Activated naive CD4-positive, alpha-beta T cell treated with anti-CD3 and anti-CD28 coated beads, Interleukin-2, amount 50 U/mL, for 24 hours (primary cell): ENCODE measurements around the gene PTPRJ.

Experiments used
- H3K27ac Mint-ChIP-seq: one replicate; pipeline ENCODE4 v1.8.0; 2021; ENCODE audit warnings: mild to moderate bottlenecking, mixed read lengths
- H3K27me3 Mint-ChIP-seq: one replicate; pipeline ENCODE4 v1.8.0; 2021; ENCODE audit warnings: mixed read lengths
- H3K36me3 Mint-ChIP-seq: one replicate; pipeline ENCODE4 v1.8.0; 2021; ENCODE audit warnings: mixed read lengths
- H3K4me1 Mint-ChIP-seq: one replicate; pipeline ENCODE4 v1.8.0; 2021; ENCODE audit warnings: mixed read lengths
- H3K4me3 Mint-ChIP-seq: one replicate; pipeline ENCODE4 v1.8.0; 2021; ENCODE audit warnings: mild to moderate bottlenecking, mixed read lengths
- H3K9me3 Mint-ChIP-seq: one replicate; pipeline ENCODE4 v1.8.0; 2021; ENCODE audit warnings: mixed read lengths

PTPRJ gene

GRCh38 chr11:47983464-47984397, 3.4 kb downstream of the PTPRJ start:
- Mint-ChIP-seq H3K27ac (peak overlapping the region; percentile 94), H3K27me3 (no peaks in the 10 kb centered on the region), H3K4me1 (peaks cover 60% of the 10 kb centered on the region), H3K4me3 (peak overlapping the region; percentile 81), H3K9me3 (no peaks in the 10 kb centered on the region), H3K36me3 (no peaks in the 10 kb centered on the region)

GRCh38 chr11:47986219-47986618, 5.9 kb downstream of the PTPRJ start:
- Mint-ChIP-seq H3K4me1 (peaks cover 70% of the 10 kb centered on the region), H3K27ac (peak overlapping the region; percentile 79)

GRCh38 chr11:47986742-47987141, 6.4 kb downstream of the PTPRJ start:
- H3K9me3 Mint-ChIP-seq, result no peaks in the 10 kb centered on the region
- H3K27me3 Mint-ChIP-seq, result no peaks in the 10 kb centered on the region
- no peak overlapping the region for H3K4me3 Mint-ChIP-seq
- peaks cover 72% of the 10 kb centered on the region for H3K4me1 Mint-ChIP-seq
- no peak overlapping the region for H3K27ac Mint-ChIP-seq
- no peaks in the 10 kb centered on the region for H3K36me3 Mint-ChIP-seq

More at GRCh38 chr11:47986219-47986618, 5.9 kb downstream of the PTPRJ start:
- H3K27me3 Mint-ChIP-seq, result no peaks in the 10 kb centered on the region
- H3K36me3 Mint-ChIP-seq, result no peaks in the 10 kb centered on the region
- H3K4me3 Mint-ChIP-seq, result no peak overlapping the region
- no peaks in the 10 kb centered on the region for H3K9me3 Mint-ChIP-seq

GRCh38 chr11:47987310-47987709, 7.0 kb downstream of the PTPRJ start:
- no peaks in the 10 kb centered on the region for H3K27me3 Mint-ChIP-seq
- peaks cover 75% of the 10 kb centered on the region for H3K4me1 Mint-ChIP-seq
- no peaks in the 10 kb centered on the region for H3K9me3 Mint-ChIP-seq
- H3K4me3 Mint-ChIP-seq, result no peak overlapping the region
- H3K36me3 Mint-ChIP-seq, result no peaks in the 10 kb centered on the region
- peak overlapping the region; percentile 76 for H3K27ac Mint-ChIP-seq

GRCh38 chr11:47987781-47988180, 7.4 kb downstream of the PTPRJ start:
- Mint-ChIP-seq H3K9me3 (no peaks in the 10 kb centered on the region), H3K4me3 (no peak overlapping the region), H3K27ac (no peak overlapping the region), H3K4me1 (peaks cover 76% of the 10 kb centered on the region), H3K36me3 (no peaks in the 10 kb centered on the region), H3K27me3 (no peaks in the 10 kb centered on the region)

GRCh38 chr11:47989779-47990178, 9.4 kb downstream of the PTPRJ start:
- no peaks in the 10 kb centered on the region for H3K27me3 Mint-ChIP-seq
- peak overlapping the region; percentile 85 for H3K27ac Mint-ChIP-seq
- no peaks in the 10 kb centered on the region for H3K9me3 Mint-ChIP-seq
- no peak overlapping the region for H3K4me3 Mint-ChIP-seq
- H3K4me1 Mint-ChIP-seq, result peaks cover 64% of the 10 kb centered on the region
- no peaks in the 10 kb centered on the region for H3K36me3 Mint-ChIP-seq

- Mint-ChIP-seq H3K36me3 (no peaks in the 10 kb centered on the region), H3K27ac (peak overlapping the region; percentile 79), H3K9me3 (no peaks in the 10 kb centered on the region), H3K27me3 (no peaks in the 10 kb centered on the region), H3K4me1 (peaks cover 68% of the 10 kb centered on the region), H3K4me3 (peak overlapping the region; percentile 58)
Observed at GRCh38 chr11:47991266-47991830, 11.0 kb downstream of the PTPRJ start.

GRCh38 chr11:47991894-47992293, 11.5 kb downstream of the PTPRJ start:
- no peaks in the 10 kb centered on the region for H3K36me3 Mint-ChIP-seq
- peaks cover 68% of the 10 kb centered on the region for H3K4me1 Mint-ChIP-seq
- peak overlapping the region; percentile 58 for H3K4me3 Mint-ChIP-seq
- H3K27me3 Mint-ChIP-seq, result no peaks in the 10 kb centered on the region
- peak overlapping the region; percentile 79 for H3K27ac Mint-ChIP-seq
- no peaks in the 10 kb centered on the region for H3K9me3 Mint-ChIP-seq

- Mint-ChIP-seq H3K36me3 (no peaks in the 10 kb centered on the region), H3K27ac (no peak overlapping the region), H3K4me1 (peaks cover 68% of the 10 kb centered on the region), H3K27me3 (no peaks in the 10 kb centered on the region), H3K4me3 (no peak overlapping the region), H3K9me3 (no peaks in the 10 kb centered on the region)
Observed at GRCh38 chr11:47992959-47993820, 12.8 kb downstream of the PTPRJ start.

- H3K4me3 Mint-ChIP-seq, result no peak overlapping the region
- no peaks in the 10 kb centered on the region for H3K9me3 Mint-ChIP-seq
- H3K27ac Mint-ChIP-seq, result no peak overlapping the region
- no peaks in the 10 kb centered on the region for H3K27me3 Mint-ChIP-seq
- peaks cover 75% of the 10 kb centered on the region for H3K4me1 Mint-ChIP-seq
- no peaks in the 10 kb centered on the region for H3K36me3 Mint-ChIP-seq
Observed at GRCh38 chr11:47994417-47994816, 14.1 kb downstream of the PTPRJ start.

- Mint-ChIP-seq H3K27ac (no peak overlapping the region), H3K4me3 (no peak overlapping the region), H3K9me3 (no peaks in the 10 kb centered on the region), H3K4me1 (peaks cover 74% of the 10 kb centered on the region), H3K27me3 (no peaks in the 10 kb centered on the region), H3K36me3 (no peaks in the 10 kb centered on the region)
Observed at GRCh38 chr11:47995360-47995769, 15.0 kb downstream of the PTPRJ start.

GRCh38 chr11:47997063-47998053, 17.0 kb downstream of the PTPRJ start:
- peak overlapping the region; percentile 46 for H3K27ac Mint-ChIP-seq
- no peak overlapping the region for H3K4me3 Mint-ChIP-seq
- no peaks in the 10 kb centered on the region for H3K9me3 Mint-ChIP-seq
- H3K27me3 Mint-ChIP-seq, result no peaks in the 10 kb centered on the region
- no peaks in the 10 kb centered on the region for H3K36me3 Mint-ChIP-seq
- peaks cover 77% of the 10 kb centered on the region for H3K4me1 Mint-ChIP-seq

- H3K9me3 Mint-ChIP-seq, result no peaks in the 10 kb centered on the region
- H3K27me3 Mint-ChIP-seq, result no peaks in the 10 kb centered on the region
- H3K4me3 Mint-ChIP-seq, result peak overlapping the region; percentile 8
- H3K36me3 Mint-ChIP-seq, result no peaks in the 10 kb centered on the region
- peaks cover 76% of the 10 kb centered on the region for H3K4me1 Mint-ChIP-seq
- peak overlapping the region; percentile 86 for H3K27ac Mint-ChIP-seq
Observed at GRCh38 chr11:47998345-47998732, 18.0 kb downstream of the PTPRJ start.

- Mint-ChIP-seq H3K4me3 (peak overlapping the region; percentile 8), H3K4me1 (peaks cover 76% of the 10 kb centered on the region), H3K27me3 (no peaks in the 10 kb centered on the region), H3K36me3 (no peaks in the 10 kb centered on the region), H3K9me3 (no peaks in the 10 kb centered on the region), H3K27ac (peak overlapping the region; percentile 86)
Observed at GRCh38 chr11:47998733-47999359, 18.5 kb downstream of the PTPRJ start.
